GM12872 (cell line): Measurements from ENCODE around the gene CAMK2D.

ENCODE experiments used
- CTCF ChIP-seq: IDR thresholded peaks from 3 replicates; pipeline ENCODE4 v1.5.1; 2011; ENCODE audit warnings: low read depth, mild to moderate bottlenecking, low read length, moderate library complexity; ENCODE audit not compliant: insufficient read depth

Gene CAMK2D

GRCh38 chr4:113469926-113470325 is 291.6 kb downstream of the CAMK2D start:
- TF ChIP-seq CTCF = no peak

GRCh38 chr4:113469023-113469390 is 292.5 kb downstream of the CAMK2D start:
- no peak for TF ChIP-seq CTCF

GRCh38 chr4:113468165-113469022 is 293.1 kb downstream of the CAMK2D start:
- no peak for TF ChIP-seq CTCF

GRCh38 chr4:113467581-113467980 is 294.0 kb downstream of the CAMK2D start:
- TF ChIP-seq CTCF = no peak

- TF ChIP-seq CTCF = no peak
Measured at GRCh38 chr4:113462286-113462685, 299.3 kb downstream of the CAMK2D start.

- no peak for TF ChIP-seq CTCF
Measured at GRCh38 chr4:113461281-113461680, 300.3 kb downstream of the CAMK2D start.

GRCh38 chr4:113457886-113458285 is 303.7 kb downstream of the CAMK2D start:
- TF ChIP-seq CTCF = no peak
